B cell (primary cell): ENCODE data around the gene ZNF581. TPM values are rescaled to one million over a fixed set of nuclear protein-coding genes. Genes with fewer than 3 reads are reported as not detected.

ENCODE experiments used
- ATAC-seq: fragments of 200-7000 bp; cut with Tn5 transposase; one replicate; pipeline ENCODE4 v1.10.0; 2021; ENCODE audit warnings: low read depth, mild to moderate bottlenecking, moderate number of reproducible peaks, moderate library complexity
- CTCF ChIA-PET: fragments of 350-600 bp; sonication (Branson Sonifier 250); formaldehyde crosslinking; loops from one replicate; lab custom pipeline; 2021; ENCODE audit warnings: antibody characterized with exemption, inconsistent platforms; lab: Charles Lee
- POLR2A ChIA-PET: fragments of 350-600 bp; sonication (Branson Sonifier 250); formaldehyde crosslinking; loops from one replicate; lab custom pipeline; 2021; ENCODE audit warnings: antibody characterized with exemption; lab: Charles Lee
- DNase-seq: peaks from one replicate; pipeline ENCODE4 v3.0.0; 2013
- H2AFZ ChIP-seq: 2 replicates; pipeline ENCODE4 v1.6.1; 2012; ENCODE audit warnings: mild to moderate bottlenecking, low read depth, low read length; ENCODE audit not compliant: insufficient read depth, poor library complexity, severe bottlenecking
- H3K27ac ChIP-seq, 2 donors: 1 replicate in 1 of 2; 2 replicates in 1 of 2; pipeline ENCODE4 v1.5.1; 2012 to 2013; ENCODE audit warnings: low read length in 2 of 2, mild to moderate bottlenecking in 2 of 2, moderate library complexity in 1 of 2
- H3K27me3 ChIP-seq, 4 experiments: fragments of 200-600 bp in 1 of 4; sonication (generic) in 1 of 4; replicated peaks in 1 of 4; 1 replicate in 2 of 4; 2 replicates in 2 of 4; pipeline versions ENCODE4 v1.6.1 to v1.7.0; 2013 to 2016; ENCODE audit warnings: low read length in 3 of 4, mild to moderate bottlenecking in 2 of 4, mixed read lengths in 1 of 4, moderate library complexity in 1 of 4; ENCODE audit not compliant: insufficient read depth in 4 of 4, control insufficient read depth in 3 of 4; ENCODE audit errors: control extremely low read depth in 1 of 4
- H3K36me3 ChIP-seq, 2 experiments: replicated peaks in 1 of 2; 1 replicate in 1 of 2; 2 replicates in 1 of 2; pipeline versions ENCODE4 v1.6.1 to v1.7.1; 2013; ENCODE audit warnings: low read length in 1 of 2; ENCODE audit not compliant: insufficient read depth in 2 of 2, control insufficient read depth in 1 of 2; ENCODE audit errors: control extremely low read depth in 1 of 2, extremely low read depth in 1 of 2
- H3K4me1 ChIP-seq, 2 donors: fragments of 200-600 bp in 1 of 2; sonication (generic) in 1 of 2; 1 replicate in 1 of 2; 2 replicates in 1 of 2; pipeline versions ENCODE4 v1.5.1 to v1.6.1; 2013 to 2017; ENCODE audit warnings: low read length in 2 of 2; ENCODE audit not compliant: control insufficient read depth in 2 of 2, insufficient read depth in 2 of 2
- H3K4me2 ChIP-seq: replicated peaks from 2 replicates; pipeline ENCODE3; 2012; ENCODE audit warnings: mild to moderate bottlenecking, low read depth, low read length; ENCODE audit not compliant: poor library complexity, severe bottlenecking
- H3K4me3 ChIP-seq, 5 experiments: fragments of 200-600 bp in 1 of 5; sonication (generic) in 1 of 5; 1 replicate in 3 of 5; 2 replicates in 2 of 5; pipeline versions ENCODE4 v1.5.1 to v1.7.0; 2011 to 2016; ENCODE audit warnings: low read length in 4 of 5, mild to moderate bottlenecking in 4 of 5, low read depth in 2 of 5, control low read depth in 1 of 5, moderate library complexity in 1 of 5; ENCODE audit not compliant: insufficient read depth in 1 of 5; ENCODE audit errors: control extremely low read depth in 1 of 5, extremely low read depth in 1 of 5
- H3K79me2 ChIP-seq: fragments of 200-600 bp; sonication (generic); one replicate; pipeline ENCODE4 v1.6.0; 2016; ENCODE audit warnings: low read length; ENCODE audit not compliant: control insufficient read depth, insufficient read depth
- H3K9ac ChIP-seq: fragments of 200-600 bp; sonication (generic); 2 replicates; pipeline ENCODE4 v1.6.1; 2017; ENCODE audit warnings: mild to moderate bottlenecking, low read length, moderate library complexity
- H3K9me3 ChIP-seq, 3 donors: one replicate each; pipeline versions ENCODE4 v1.6.1 to v1.7.1; 2013; ENCODE audit warnings: low read length in 2 of 3; ENCODE audit not compliant: control insufficient read depth in 2 of 3, insufficient read depth in 1 of 3; ENCODE audit errors: control extremely low read depth in 1 of 3
- H4K20me1 ChIP-seq: 2 replicates; pipeline ENCODE4 v1.6.0; 2012; ENCODE audit warnings: mild to moderate bottlenecking, low read length; ENCODE audit not compliant: insufficient read depth, control insufficient read depth, poor library complexity, severe bottlenecking
- H3K27ac Mint-ChIP-seq: one replicate; pipeline ENCODE4 v1.8.0; 2021; ENCODE audit warnings: mixed read lengths
- H3K27me3 Mint-ChIP-seq: one replicate; pipeline ENCODE4 v1.8.0; 2021; ENCODE audit warnings: mixed read lengths
- H3K4me1 Mint-ChIP-seq: one replicate; pipeline ENCODE4 v1.8.0; 2021; ENCODE audit warnings: mixed read lengths
- H3K4me3 Mint-ChIP-seq: one replicate; pipeline ENCODE4 v1.8.0; 2021; ENCODE audit warnings: mixed read lengths
- H3K9me3 Mint-ChIP-seq: one replicate; pipeline ENCODE4 v1.8.0; 2022; ENCODE audit warnings: mixed read lengths; ENCODE audit not compliant: insufficient read depth
- CTCF ChIP-seq: fragments of 200-600 bp; IDR thresholded peaks from one replicate; pipeline ENCODE4 v1.8.0; 2022; ENCODE audit warnings: antibody characterized with exemption, mild to moderate bottlenecking
- EZH2 ChIP-seq: IDR thresholded peaks from 2 replicates; pipeline ENCODE4 v1.6.1; 2012; ENCODE audit warnings: borderline replicate concordance, low read depth, mild to moderate bottlenecking, moderate library complexity, low read length; ENCODE audit not compliant: insufficient read depth, poor library complexity, severe bottlenecking
- WGBS: methylation state at CpG from one replicate; pipeline ENCODE4 v1.1.5; 2013; ENCODE audit warnings: missing lambda C conversion rate; ENCODE audit not compliant: insufficient coverage; 5-methylcytosine and 5-hydroxymethylcytosine counted together
- intact Hi-C: fragments of 100-400 bp; cut with micrococcal nuclease; formaldehyde crosslinking; loops from one replicate; pipeline ENCODE4 v1.10.0; 2022
- polyA plus RNA-seq: library from polyadenylated mRNA; depleted of rRNA; stranded (reverse); fragments of >200 nt; gene quantifications from 2 replicates; pipeline ENCODE4 v1.2.3, GENCODE V29; 2012
- total RNA-seq, 2 donors: library from RNA; stranded (reverse); fragments of 120-200 nt in 1 of 2; gene quantifications; 1 replicate in 1 of 2; 2 replicates in 1 of 2; pipeline versions ENCODE4 v1.2.3 to v1.2.4, GENCODE V29; 2013 to 2022

The ZNF581 gene
- total and polyA plus RNA-seq, 2 donors (not counting 1 experiment from before 2014, with no cell fraction given): 48.2 to 51.3 TPM

- TF ChIP-seq EZH2 (no peak), CTCF (no peak)
- POLR2A ChIA-PET: interaction anchor here (0.5 to 2.8 kb wide), 26 partner anchors 11 to 1438 kb away, joined by 3 to 58 read pairs (median 4); partner anchors contain the start of genes ISOC2, KMT5C, NAT14 and PPP6R1
- H3K9me3 Mint-ChIP-seq: no peaks in the 10 kb centered on the region
- Histone ChIP-seq H3K27ac (peak overlapping the region; percentile 86 to 94), H2AFZ (peak overlapping the region; percentile 92), H3K9me3 (peaks cover 0 to 6% (median 0%) of the 10 kb centered on the region in 3 donors), H3K4me2 (peak overlapping the region; percentile 83), H3K4me3 (peak overlapping the region in 4 of 5 experiments; percentile 82 to 97 (median 86)), H3K36me3 (peaks cover 0 to 19% of the 10 kb centered on the region in 2 experiments), H3K4me1 (peaks cover 6 to 16% of the 10 kb centered on the region in 2 donors), H3K27me3 (no peaks in the 10 kb centered on the region), H3K79me2 (no peaks in the 10 kb centered on the region), H4K20me1 (no peaks in the 10 kb centered on the region), H3K9ac (peak overlapping the region; percentile 88)
- intact Hi-C loops: loop anchor here (1.0 to 5.0 kb wide), 5 partner anchors 12 to 192 kb away; partner anchors contain the start of genes UBE2S, ZNF579, ZNF628 and ZNF784
- H3K27ac Mint-ChIP-seq: peak overlapping the region; percentile 99
- H3K4me3 Mint-ChIP-seq: peak overlapping the region; percentile 100
- WGBS: 9% methylated on average over 24 of the region's 26 CpGs
- no peaks in the 10 kb centered on the region for H3K27me3 Mint-ChIP-seq
- peaks cover 21% of the 10 kb centered on the region for H3K4me1 Mint-ChIP-seq
- ATAC-seq (peak; percentile 72), DNase-seq (peak; percentile 97)
- CTCF ChIA-PET: interaction anchor here (0.7 to 2.0 kb wide), 10 partner anchors 14 to 131 kb away, joined by 3 to 11 read pairs (median 4); partner anchors contain the start of gene ZNF784
Observed at GRCh38 chr19:55598719-55599467, 44.6 kb upstream of the ZNF581 start.
